HepG2 (cell line): ENCODE data around the gene IFT88. TPM values are rescaled to one million over a fixed set of nuclear protein-coding genes. Genes with fewer than 3 reads are reported as not detected.

Experiments
- AHR ChIP-seq: IDR thresholded peaks from 2 replicates; pipeline ENCODE4 v1.6.1; 2018; ENCODE audit warnings: missing genetic modification reagents, missing compliant biosample characterization
- ATF1 ChIP-seq: IDR thresholded peaks from 2 replicates; pipeline ENCODE4 v1.6.1; 2016; ENCODE audit warnings: mild to moderate bottlenecking, control low read depth
- CAMTA2 ChIP-seq: sonication (generic); formaldehyde crosslinking; IDR thresholded peaks from 2 replicates; pipeline ENCODE4 v1.4.0; 2020; ENCODE audit warnings: mild to moderate bottlenecking, missing genetic modification reagents, borderline replicate concordance
- DDIT3 ChIP-seq: sonication (generic); formaldehyde crosslinking; IDR thresholded peaks from 2 replicates; pipeline ENCODE4 v1.4.0; 2020; ENCODE audit warnings: mild to moderate bottlenecking, missing genetic modification reagents
- FOXP1 ChIP-seq, 2 experiments: fragments of 450-650 bp in 1 of 2; IDR thresholded peaks; 2 replicates each; pipeline ENCODE4 v1.6.1; 2017 to 2018; ENCODE audit warnings: antibody characterized with exemption in 1 of 2
- GLI4 ChIP-seq: sonication (generic); formaldehyde crosslinking; IDR thresholded peaks from 2 replicates; pipeline ENCODE4 v1.5.1; 2020; ENCODE audit warnings: missing genetic modification reagents, mild to moderate bottlenecking, moderate library complexity, borderline replicate concordance
- HOMEZ ChIP-seq: IDR thresholded peaks from 2 replicates; pipeline ENCODE4 v1.6.1; 2016; ENCODE audit warnings: low read depth
- KDM1A ChIP-seq: IDR thresholded peaks from 2 replicates; pipeline ENCODE4 v1.6.1; 2016; ENCODE audit warnings: missing compliant biosample characterization
- NFATC3 ChIP-seq: sonication (generic); formaldehyde crosslinking; IDR thresholded peaks from 2 replicates; pipeline ENCODE4 v1.5.1; 2020; ENCODE audit warnings: mild to moderate bottlenecking, missing genetic modification reagents
- NR0B2 ChIP-seq: sonication (generic); formaldehyde crosslinking; IDR thresholded peaks from 2 replicates; pipeline ENCODE4 v1.4.0; 2020; ENCODE audit warnings: mild to moderate bottlenecking, missing genetic modification reagents
- NR2C2 ChIP-seq: sonication (generic); formaldehyde crosslinking; IDR thresholded peaks from 2 replicates; pipeline ENCODE4 v1.4.0; 2020; ENCODE audit warnings: missing genetic modification reagents, mild to moderate bottlenecking, moderate library complexity, borderline replicate concordance
- SRSF1 ChIP-seq: fragments of 200-400 bp; formaldehyde crosslinking; optimal IDR thresholded peaks from 2 replicates; pipeline ENCODE3; 2017; ENCODE audit warnings: mild to moderate bottlenecking, low read depth, low read length, moderate library complexity
- STAG1 ChIP-seq: sonication (generic); formaldehyde crosslinking; IDR thresholded peaks from 2 replicates; pipeline ENCODE4 v1.4.0; 2020; ENCODE audit warnings: missing genetic modification reagents
- TAF1 ChIP-seq: sonication (generic); formaldehyde crosslinking; IDR thresholded peaks from 2 replicates; pipeline ENCODE4 v1.4.0; 2020; ENCODE audit warnings: missing genetic modification reagents
- TBX3 ChIP-seq: fragments of 450-650 bp; IDR thresholded peaks from 2 replicates; pipeline ENCODE4 v1.6.1; 2017; ENCODE audit warnings: antibody characterized with exemption, mild to moderate bottlenecking, inconsistent platforms, borderline replicate concordance
- ZBTB38 ChIP-seq: sonication (generic); formaldehyde crosslinking; IDR thresholded peaks from 2 replicates; pipeline ENCODE4 v1.5.1; 2020; ENCODE audit warnings: mild to moderate bottlenecking, missing genetic modification reagents
- ZNF160 ChIP-seq: sonication (generic); formaldehyde crosslinking; IDR thresholded peaks from 2 replicates; pipeline ENCODE4 v1.8.0; 2022; ENCODE audit warnings: mild to moderate bottlenecking, inconsistent platforms, missing genetic modification reagents
- ZNF260 ChIP-seq: sonication (generic); formaldehyde crosslinking; IDR thresholded peaks from 2 replicates; pipeline ENCODE4 v1.4.0; 2020; ENCODE audit warnings: missing genetic modification reagents, low read depth, mild to moderate bottlenecking, borderline replicate concordance
- ZNF326 ChIP-seq: sonication (generic); formaldehyde crosslinking; IDR thresholded peaks from 2 replicates; pipeline ENCODE4 v1.4.0; 2020; ENCODE audit warnings: missing genetic modification reagents, borderline replicate concordance
- ZNF430 ChIP-seq: sonication (generic); formaldehyde crosslinking; IDR thresholded peaks from 2 replicates; pipeline ENCODE4 v1.9.0; 2021; ENCODE audit warnings: mild to moderate bottlenecking, missing genetic modification reagents
- ZNF781 ChIP-seq: sonication (generic); formaldehyde crosslinking; IDR thresholded peaks from 2 replicates; pipeline ENCODE4 v1.5.1; 2020; ENCODE audit warnings: borderline replicate concordance, mild to moderate bottlenecking, missing genetic modification reagents; ENCODE audit errors: not compliant biosample characterization
- ZNF816 ChIP-seq: sonication (generic); formaldehyde crosslinking; IDR thresholded peaks from 2 replicates; pipeline ENCODE4 v1.8.0; 2022; ENCODE audit warnings: missing genetic modification reagents, mild to moderate bottlenecking, borderline replicate concordance
- ZSCAN22 ChIP-seq: sonication (generic); formaldehyde crosslinking; IDR thresholded peaks from 2 replicates; pipeline ENCODE4 v1.4.0; 2020; ENCODE audit warnings: mild to moderate bottlenecking, missing genetic modification reagents
- polyA plus RNA-seq, 8 experiments: library from polyadenylated mRNA; depleted of rRNA in 3 of 8; stranded (reverse) in 7 of 8; unstranded in 1 of 8; fragments of >200 nt; fragmentation: Illumina TruSeq in 4 of 8; extraction: Trizol in 4 of 8; gene quantifications; 2 replicates each; pipeline versions ENCODE4 v1.2.1 to v1.2.3, GENCODE V29; 2011 to 2016; ENCODE audit warnings: low read depth in 4 of 8, missing spikeins in 1 of 8, mixed read lengths in 1 of 8; ENCODE audit not compliant: insufficient read depth in 1 of 8
- total RNA-seq, 5 experiments: library from RNA; depleted of rRNA; stranded (reverse); fragments of >200 nt; fragmentation: Illumina TruSeq; extraction: Trizol; gene quantifications; 2 replicates each; pipeline ENCODE4 v1.2.3, GENCODE V29; 2016; ENCODE audit warnings: low read depth in 1 of 5
- TF ChIP-seq, protein P1 (sequence below): fragments of 450-650 bp; IDR thresholded peaks from 2 replicates; pipeline ENCODE4 v1.6.1; 2017; ENCODE audit warnings: mild to moderate bottlenecking
- TF ChIP-seq, protein P2 (sequence below): sonication (generic); formaldehyde crosslinking; IDR thresholded peaks from 2 replicates; pipeline ENCODE4 v1.5.0; 2020; ENCODE audit warnings: missing genetic modification reagents, mild to moderate bottlenecking, borderline replicate concordance

IFT88 gene
- total and polyA plus RNA-seq, 2 of the 13 experiments (the other 11 are each of a cell fraction or from before 2014, with no cell fraction given): 8.4 to 19.9 TPM

- TF ChIP-seq ZNF430: no peak
- TF ChIP-seq HOMEZ: peak; percentile 52; the same call in 1 of the 2 replicates
- TF ChIP-seq ZNF781 (CRISPR knock-in tag): no peak
- no peak for TF ChIP-seq NR2C2 (CRISPR knock-in tag)
- TF ChIP-seq ZNF260 (CRISPR knock-in tag): no peak
- no peak for TF ChIP-seq TBX3
- no peak for TF ChIP-seq CAMTA2 (CRISPR knock-in tag)
- no peak for TF ChIP-seq ZNF326 (CRISPR knock-in tag)
- TF ChIP-seq ZNF160 (CRISPR knock-in tag): no peak
- TF ChIP-seq FOXP1 (IDR thresholded peaks at IDR 0.05): no peak
- TF ChIP-seq FOXP1 (CRISPR knock-in tag; IDR thresholded peaks at IDR 0.05): no peak
- TF ChIP-seq ZBTB38: peak; percentile 83
- TF ChIP-seq NR0B2 (CRISPR knock-in tag): no peak
- no peak for TF ChIP-seq ZSCAN22 (CRISPR knock-in tag)
- TF ChIP-seq AHR (CRISPR knock-in tag): no peak
- TF ChIP-seq SRSF1: no peak
- TF ChIP-seq DDIT3 (CRISPR knock-in tag): no peak
- TF ChIP-seq, protein P1, sequence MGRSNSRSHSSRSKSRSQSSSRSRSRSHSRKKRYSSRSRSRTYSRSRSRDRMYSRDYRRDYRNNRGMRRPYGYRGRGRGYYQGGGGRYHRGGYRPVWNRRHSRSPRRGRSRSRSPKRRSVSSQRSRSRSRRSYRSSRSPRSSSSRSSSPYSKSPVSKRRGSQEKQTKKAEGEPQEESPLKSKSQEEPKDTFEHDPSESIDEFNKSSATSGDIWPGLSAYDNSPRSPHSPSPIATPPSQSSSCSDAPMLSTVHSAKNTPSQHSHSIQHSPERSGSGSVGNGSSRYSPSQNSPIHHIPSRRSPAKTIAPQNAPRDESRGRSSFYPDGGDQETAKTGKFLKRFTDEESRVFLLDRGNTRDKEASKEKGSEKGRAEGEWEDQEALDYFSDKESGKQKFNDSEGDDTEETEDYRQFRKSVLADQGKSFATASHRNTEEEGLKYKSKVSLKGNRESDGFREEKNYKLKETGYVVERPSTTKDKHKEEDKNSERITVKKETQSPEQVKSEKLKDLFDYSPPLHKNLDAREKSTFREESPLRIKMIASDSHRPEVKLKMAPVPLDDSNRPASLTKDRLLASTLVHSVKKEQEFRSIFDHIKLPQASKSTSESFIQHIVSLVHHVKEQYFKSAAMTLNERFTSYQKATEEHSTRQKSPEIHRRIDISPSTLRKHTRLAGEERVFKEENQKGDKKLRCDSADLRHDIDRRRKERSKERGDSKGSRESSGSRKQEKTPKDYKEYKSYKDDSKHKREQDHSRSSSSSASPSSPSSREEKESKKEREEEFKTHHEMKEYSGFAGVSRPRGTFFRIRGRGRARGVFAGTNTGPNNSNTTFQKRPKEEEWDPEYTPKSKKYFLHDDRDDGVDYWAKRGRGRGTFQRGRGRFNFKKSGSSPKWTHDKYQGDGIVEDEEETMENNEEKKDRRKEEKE: no peak
- peak; percentile 48 for TF ChIP-seq STAG1
- TF ChIP-seq, protein P2, sequence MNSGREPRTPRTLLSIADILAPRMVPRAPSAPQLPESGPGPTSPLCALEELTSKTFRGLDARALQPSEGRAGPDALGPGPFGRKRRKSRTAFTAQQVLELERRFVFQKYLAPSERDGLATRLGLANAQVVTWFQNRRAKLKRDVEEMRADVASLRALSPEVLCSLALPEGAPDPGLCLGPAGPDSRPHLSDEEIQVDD (CRISPR knock-in tag): no peak
- no peak for TF ChIP-seq NFATC3 (CRISPR knock-in tag)
- no peak for TF ChIP-seq GLI4 (CRISPR knock-in tag)
- TF ChIP-seq KDM1A (CRISPR knock-in tag): no peak
- TF ChIP-seq TAF1 (CRISPR knock-in tag): no peak
- TF ChIP-seq ATF1: no peak
- TF ChIP-seq ZNF816: no peak
These were observed 16.2 kb upstream of the IFT88 start (continued) for GRCh38 chr13:20550799-20551198.
